Subcutaneous adipose tissue (tissue), 4 donors: ENCODE measurements around the gene DNM3. TPM values are rescaled to one million over a fixed set of nuclear protein-coding genes. Genes with fewer than 3 reads are reported as not detected.

ENCODE experiments used
- total RNA-seq, 4 donors: library from RNA; depleted of rRNA; stranded (reverse); fragments of >200 nt; gene quantifications; one replicate each; pipeline ENCODE4 v1.1.0, GENCODE V29; 2016
- TF ChIP-seq, protein P1 (sequence below): fragments of 450-650 bp; IDR thresholded peaks from one replicate; pipeline ENCODE4 v1.5.1; 2016; ENCODE audit warnings: low read depth, mild to moderate bottlenecking, control low read depth, antibody characterized with exemption, moderate library complexity

The DNM3 gene
- total RNA-seq, 4 donors from 2014 or later, result 4.1 to 8.8 (median 7.6) TPM

GRCh38 chr1:171871848-171872247, 30.6 kb downstream of the DNM3 start:
- TF ChIP-seq, protein P1, sequence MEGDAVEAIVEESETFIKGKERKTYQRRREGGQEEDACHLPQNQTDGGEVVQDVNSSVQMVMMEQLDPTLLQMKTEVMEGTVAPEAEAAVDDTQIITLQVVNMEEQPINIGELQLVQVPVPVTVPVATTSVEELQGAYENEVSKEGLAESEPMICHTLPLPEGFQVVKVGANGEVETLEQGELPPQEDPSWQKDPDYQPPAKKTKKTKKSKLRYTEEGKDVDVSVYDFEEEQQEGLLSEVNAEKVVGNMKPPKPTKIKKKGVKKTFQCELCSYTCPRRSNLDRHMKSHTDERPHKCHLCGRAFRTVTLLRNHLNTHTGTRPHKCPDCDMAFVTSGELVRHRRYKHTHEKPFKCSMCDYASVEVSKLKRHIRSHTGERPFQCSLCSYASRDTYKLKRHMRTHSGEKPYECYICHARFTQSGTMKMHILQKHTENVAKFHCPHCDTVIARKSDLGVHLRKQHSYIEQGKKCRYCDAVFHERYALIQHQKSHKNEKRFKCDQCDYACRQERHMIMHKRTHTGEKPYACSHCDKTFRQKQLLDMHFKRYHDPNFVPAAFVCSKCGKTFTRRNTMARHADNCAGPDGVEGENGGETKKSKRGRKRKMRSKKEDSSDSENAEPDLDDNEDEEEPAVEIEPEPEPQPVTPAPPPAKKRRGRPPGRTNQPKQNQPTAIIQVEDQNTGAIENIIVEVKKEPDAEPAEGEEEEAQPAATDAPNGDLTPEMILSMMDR, result no peak

DNA sequence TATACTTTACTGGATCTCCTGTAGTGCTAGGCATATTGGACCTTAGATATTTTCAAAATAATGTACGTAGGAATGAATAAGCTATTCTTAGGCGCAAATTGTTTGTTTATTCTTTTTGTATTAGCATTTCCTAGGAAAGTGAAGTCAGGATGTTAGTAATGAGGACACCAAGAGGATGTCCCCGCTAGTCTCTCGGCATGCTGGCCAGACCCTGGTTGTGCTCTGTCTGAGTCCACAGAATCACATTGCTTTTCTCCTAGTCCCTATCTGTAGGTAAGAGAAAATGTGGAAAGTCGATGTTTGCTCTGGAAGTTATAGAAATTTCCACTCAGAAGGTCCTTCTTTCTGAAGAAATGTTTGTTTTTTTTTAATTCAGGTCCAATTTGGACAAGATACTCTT, 31.1 kb downstream of the DNM3 start:
- TF ChIP-seq, protein P1, result no peak

- TF ChIP-seq, protein P1, result no peak
Measured at GRCh38 chr1:171873664-171874063, 32.4 kb downstream of the DNM3 start.

DNA sequence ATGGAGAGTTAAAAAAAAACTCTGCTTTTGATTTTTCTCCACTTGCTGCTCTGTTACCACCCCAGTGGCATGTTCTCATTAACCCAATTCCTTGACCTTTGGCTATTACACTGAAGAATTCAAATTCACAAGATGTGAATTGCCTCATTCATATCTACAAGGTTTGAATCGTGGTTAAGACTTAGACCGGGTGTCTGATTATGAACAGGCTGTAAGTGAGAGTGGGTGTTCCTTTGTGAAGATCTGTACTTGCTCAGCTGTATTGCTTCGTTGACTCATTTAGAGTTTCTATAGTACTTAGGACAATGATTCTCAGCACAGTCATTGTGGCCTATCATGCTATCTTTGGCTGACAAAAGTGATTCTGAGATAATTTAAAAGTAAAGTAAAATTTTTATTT, 36.4 kb downstream of the DNM3 start:
- TF ChIP-seq, protein P1, result no peak

DNA sequence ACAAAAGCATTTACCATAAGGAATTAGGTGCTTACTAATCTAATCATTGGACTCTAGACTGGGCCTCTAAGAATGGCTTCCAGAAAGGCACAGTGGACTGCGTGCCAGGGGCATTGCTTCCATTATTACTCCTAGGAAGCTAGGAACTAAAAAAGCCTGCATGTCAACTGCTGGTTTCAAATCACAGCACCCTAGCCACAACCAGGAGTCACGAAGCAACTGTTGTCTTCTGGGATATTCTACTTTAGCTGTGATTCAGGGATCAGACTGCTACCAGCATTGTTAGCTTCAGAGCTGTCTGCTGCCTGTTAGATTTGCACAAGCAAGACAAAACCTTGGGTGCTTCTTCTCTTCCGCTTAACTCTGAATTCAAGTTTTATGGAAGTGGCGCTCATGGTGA, 38.3 kb downstream of the DNM3 start:
- TF ChIP-seq, protein P1, result no peak

GRCh38 chr1:171881442-171881841, 40.1 kb downstream of the DNM3 start:
- TF ChIP-seq, protein P1, result no peak

GRCh38 chr1:171883849-171884248, 42.6 kb downstream of the DNM3 start:
- TF ChIP-seq, protein P1, result no peak
